Mammary epithelial cell (primary cell): Measurements from ENCODE around the gene RAB7A.

Source experiments
- EZH2 ChIP-seq: IDR thresholded peaks from 2 replicates; pipeline ENCODE4 v1.6.1; 2012; ENCODE audit warnings: low read length, inconsistent platforms, borderline replicate concordance
- TF ChIP-seq, protein P1 (sequence below), 2 donors: IDR thresholded peaks in 1 of 2; conservative IDR thresholded peaks in 1 of 2; 2 replicates each; pipeline ENCODE4 v1.5.1; 2011 to 2012; ENCODE audit warnings: inconsistent platforms in 2 of 2, low read length in 2 of 2, mild to moderate bottlenecking in 2 of 2, control low read depth in 1 of 2, low read depth in 1 of 2; ENCODE audit not compliant: insufficient read depth in 1 of 2; ENCODE audit errors: extremely low read depth in 1 of 2

DNA sequence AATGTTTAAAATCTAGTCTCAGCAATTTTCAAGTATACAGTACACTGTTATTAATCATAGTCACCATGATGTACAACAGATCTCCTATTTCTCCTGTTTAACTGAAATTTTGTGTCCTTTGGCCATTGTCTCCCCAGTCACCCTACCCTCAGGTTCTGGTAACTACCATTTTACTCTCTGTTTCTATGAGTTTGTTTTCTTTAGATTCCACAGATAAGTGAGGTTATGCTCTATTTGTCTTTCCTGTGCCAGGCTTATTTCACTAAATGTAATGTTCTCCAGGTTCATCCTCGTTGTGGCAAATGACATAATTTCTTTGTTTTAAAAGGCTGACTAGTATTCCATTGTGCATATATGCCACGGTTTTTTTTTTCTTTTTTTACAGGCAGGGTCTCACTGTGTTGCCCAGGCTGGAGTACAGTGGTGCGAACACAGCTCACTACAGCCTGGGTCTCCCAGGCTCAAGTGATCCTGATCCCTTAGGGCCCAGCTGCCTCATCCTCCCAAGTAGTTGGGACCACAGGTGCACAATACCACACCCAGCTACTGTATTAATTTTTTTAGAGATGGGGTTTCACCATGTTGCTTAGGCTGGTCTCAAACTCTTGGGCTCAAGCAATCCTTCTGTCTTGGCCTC is 50.0 kb downstream of the RAB7A start:
- TF ChIP-seq EZH2: no peak
- TF ChIP-seq, protein P1, sequence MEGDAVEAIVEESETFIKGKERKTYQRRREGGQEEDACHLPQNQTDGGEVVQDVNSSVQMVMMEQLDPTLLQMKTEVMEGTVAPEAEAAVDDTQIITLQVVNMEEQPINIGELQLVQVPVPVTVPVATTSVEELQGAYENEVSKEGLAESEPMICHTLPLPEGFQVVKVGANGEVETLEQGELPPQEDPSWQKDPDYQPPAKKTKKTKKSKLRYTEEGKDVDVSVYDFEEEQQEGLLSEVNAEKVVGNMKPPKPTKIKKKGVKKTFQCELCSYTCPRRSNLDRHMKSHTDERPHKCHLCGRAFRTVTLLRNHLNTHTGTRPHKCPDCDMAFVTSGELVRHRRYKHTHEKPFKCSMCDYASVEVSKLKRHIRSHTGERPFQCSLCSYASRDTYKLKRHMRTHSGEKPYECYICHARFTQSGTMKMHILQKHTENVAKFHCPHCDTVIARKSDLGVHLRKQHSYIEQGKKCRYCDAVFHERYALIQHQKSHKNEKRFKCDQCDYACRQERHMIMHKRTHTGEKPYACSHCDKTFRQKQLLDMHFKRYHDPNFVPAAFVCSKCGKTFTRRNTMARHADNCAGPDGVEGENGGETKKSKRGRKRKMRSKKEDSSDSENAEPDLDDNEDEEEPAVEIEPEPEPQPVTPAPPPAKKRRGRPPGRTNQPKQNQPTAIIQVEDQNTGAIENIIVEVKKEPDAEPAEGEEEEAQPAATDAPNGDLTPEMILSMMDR (conservative IDR thresholded peaks at IDR 0.05 in 1 of 2, IDR thresholded peaks at IDR 0.05 in 1 of 2; ENCODE audit: extremely low read depth in 1 of 2, insufficient read depth in 1 of 2, low read depth in 1 of 2, low read length in 2 of 2): no peak
